ENCODE results near the gene ZSCAN2. TPM values are rescaled to one million over a fixed set of nuclear protein-coding genes. Genes with fewer than 3 reads are reported as not detected.
A peak's percentile ranks its signal among the peaks of the same experiment; 100 is the strongest.

ZSCAN2 gene
- total and polyA plus RNA-seq, 2 of the 8 experiments (the other 6 are each of a cell fraction or from before 2014, with no cell fraction given), result 23.6 to 52.4 TPM

GRCh38 chr15:84658080-84658787 is 57.4 kb downstream of the ZSCAN2 start, which contains the start of gene NMB (continued):
- TF ChIP-seq KDM5A (IDR thresholded peaks at IDR 0.05; ENCODE audit: low read length) (no peak), EZH2 (IDR thresholded peaks at IDR 0.05; ENCODE audit: low read depth, low read length, severe bottlenecking) (no peak), BRCA1 (IDR thresholded peaks at IDR 0.05; ENCODE audit: low read depth, low read length) (no peak), TEAD4 (IDR thresholded peaks at IDR 0.05; ENCODE audit: low read depth, low read length) (no peak), ATF3 (IDR thresholded peaks at IDR 0.05; ENCODE audit: insufficient read depth, low read depth, low read length) (no peak), KDM1A (IDR thresholded peaks at IDR 0.05; ENCODE audit: borderline replicate concordance, low read length) (no peak), NANOG (IDR thresholded peaks at IDR 0.05; ENCODE audit: insufficient read depth, low read depth, low read length, poor library complexity, severe bottlenecking) (no peak), GTF2F1 (IDR thresholded peaks at IDR 0.05; ENCODE audit: borderline replicate concordance, low read depth, low read length) (no peak), CBX5 (IDR thresholded peaks at IDR 0.05; ENCODE audit: low read depth, low read length) (no peak), CTBP2 (IDR thresholded peaks at IDR 0.05; ENCODE audit: borderline replicate concordance, insufficient read depth, insufficient read length, low read length) (no peak), SP2 (IDR thresholded peaks at IDR 0.05; ENCODE audit: low read length) (no peak), EGR1 (IDR thresholded peaks at IDR 0.05; ENCODE audit: borderline replicate concordance, low read depth, low read length) (peak; percentile 50; the same call in 1 of the 2 replicates), ZNF274 (IDR thresholded peaks at IDR 0.05; ENCODE audit: borderline replicate concordance, extremely low read depth, low read length) (no peak), TAF1 (IDR thresholded peaks at IDR 0.05; ENCODE audit: low read depth, low read length) (peak; percentile 46; the same call in 1 of the 2 replicates), RAD21 (IDR thresholded peaks at IDR 0.05 in 1 of 2, conservative IDR thresholded peaks at IDR 0.05 in 1 of 2; ENCODE audit: low read depth in 2 of 2, low read length in 2 of 2) (peak; percentile 43 to 63; a peak in 3 of 4 replicates), ATF2 (IDR thresholded peaks at IDR 0.05; ENCODE audit: low read length) (no peak), POU5F1 (IDR thresholded peaks at IDR 0.05; ENCODE audit: low read depth, low read length) (no peak), POLR2A (IDR thresholded peaks at IDR 0.05; ENCODE audit: control extremely low read depth in 1 of 2, low read depth in 2 of 2, low read length in 2 of 2) (peak; percentile 55 to 80), SP1 (IDR thresholded peaks at IDR 0.05; ENCODE audit: low read depth, low read length) (no peak), ASH2L (IDR thresholded peaks at IDR 0.05; ENCODE audit: low read length) (no peak), SRF (IDR thresholded peaks at IDR 0.05; ENCODE audit: low read depth, low read length) (no peak), SIX5 (IDR thresholded peaks at IDR 0.05; ENCODE audit: low read depth, low read length) (no peak), BCL11A (IDR thresholded peaks at IDR 0.05; ENCODE audit: low read depth in 2 of 2, low read length in 2 of 2) (no peak)

All from H1 (cell line).